Esophagus (tissue), 2 donors: Measurements from ENCODE around the gene CDH11. TPM values are rescaled to one million over a fixed set of nuclear protein-coding genes. Genes with fewer than 3 reads are reported as not detected.

ENCODE experiments used
- H3K27ac ChIP-seq, 2 donors: one replicate each; pipeline ENCODE4 v1.5.1; 2013; ENCODE audit warnings: low read depth in 2 of 2, mild to moderate bottlenecking in 2 of 2, inconsistent platforms in 1 of 2, low read length in 1 of 2, moderate library complexity in 1 of 2
- H3K27me3 ChIP-seq, 2 donors: one replicate each; pipeline ENCODE4 v1.6.1; 2013; ENCODE audit warnings: low read length in 2 of 2, control low read depth in 1 of 2, mild to moderate bottlenecking in 1 of 2; ENCODE audit not compliant: insufficient read depth in 2 of 2, control insufficient read depth in 1 of 2
- H3K36me3 ChIP-seq, 2 donors: one replicate each; pipeline ENCODE4 v1.6.1; 2013; ENCODE audit warnings: low read length in 1 of 2; ENCODE audit not compliant: control insufficient read depth in 2 of 2, insufficient read depth in 2 of 2
- H3K4me1 ChIP-seq, 2 donors: one replicate each; pipeline ENCODE4 v1.6.1; 2013; ENCODE audit warnings: low read length in 1 of 2; ENCODE audit not compliant: control insufficient read depth in 2 of 2, insufficient read depth in 2 of 2
- H3K4me3 ChIP-seq, 2 donors: one replicate each; pipeline ENCODE4 v1.5.1; 2013; ENCODE audit warnings: low read length in 2 of 2, mild to moderate bottlenecking in 2 of 2, low read depth in 1 of 2, moderate library complexity in 1 of 2
- H3K9me3 ChIP-seq, 2 donors: one replicate each; pipeline ENCODE4 v1.6.1; 2013; ENCODE audit warnings: mild to moderate bottlenecking in 2 of 2, low read depth in 1 of 2, low read length in 1 of 2, moderate library complexity in 1 of 2; ENCODE audit not compliant: control insufficient read depth in 2 of 2, insufficient read depth in 1 of 2
- WGBS, 2 donors: extraction: QIAGEN DNeasy Blood & Tissue Kit; methylation state at CpG; one replicate each; pipeline ENCODE4 v1.1.7; 2013; 5-methylcytosine and 5-hydroxymethylcytosine counted together
- polyA plus RNA-seq, 2 donors: library from polyadenylated mRNA; stranded (reverse); fragments of 200-250 nt; gene quantifications; one replicate each; pipeline ENCODE4 v1.2.3, GENCODE V29; 2013
- donor health status: healthy with polysubstance abuse.
- donor health status: Bipolar disorder and iron deficiency.

Gene CDH11
- polyA plus RNA-seq, 2 donors = 0.28 to 0.91 TPM

- H3K4me1 ChIP-seq = no peaks in the 10 kb centered on the region
- no peaks in the 10 kb centered on the region for H3K27me3 ChIP-seq
- H3K4me3 ChIP-seq = no peak overlapping the region
- no peaks in the 10 kb centered on the region for H3K36me3 ChIP-seq
- 82 to 83% methylated on average over 1 of the region's 1 CpG for WGBS, 2 donors
- no peaks in the 10 kb centered on the region for H3K9me3 ChIP-seq
- H3K27ac ChIP-seq = no peak overlapping the region
These were observed 19.5 kb downstream of the CDH11 start for GRCh38 chr16:65102326-65102725.

DNA sequence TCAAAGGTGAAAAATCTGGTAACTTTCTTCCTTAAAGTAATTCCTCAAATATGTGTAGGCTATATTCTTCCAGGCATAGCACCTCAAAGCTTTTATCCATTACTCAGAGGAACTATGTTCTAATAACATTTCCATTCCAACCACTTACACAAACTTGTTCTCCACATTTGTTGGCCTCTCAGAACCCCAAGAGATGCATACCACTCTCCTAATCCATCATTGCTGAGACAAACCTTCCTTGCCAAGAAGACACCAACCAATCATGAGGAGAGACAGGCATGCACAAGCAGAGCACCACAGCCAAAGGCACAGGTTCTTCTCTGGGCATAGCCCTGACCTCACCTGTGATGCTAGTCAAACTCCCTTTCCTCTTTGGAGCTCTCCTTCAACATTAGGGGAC lies 20.9 kb downstream of the CDH11 start:
- Histone ChIP-seq H3K36me3 (no peaks in the 10 kb centered on the region), H3K27me3 (no peaks in the 10 kb centered on the region), H3K9me3 (no peaks in the 10 kb centered on the region), H3K4me1 (no peaks in the 10 kb centered on the region), H3K27ac (no peak overlapping the region), H3K4me3 (no peak overlapping the region)

DNA sequence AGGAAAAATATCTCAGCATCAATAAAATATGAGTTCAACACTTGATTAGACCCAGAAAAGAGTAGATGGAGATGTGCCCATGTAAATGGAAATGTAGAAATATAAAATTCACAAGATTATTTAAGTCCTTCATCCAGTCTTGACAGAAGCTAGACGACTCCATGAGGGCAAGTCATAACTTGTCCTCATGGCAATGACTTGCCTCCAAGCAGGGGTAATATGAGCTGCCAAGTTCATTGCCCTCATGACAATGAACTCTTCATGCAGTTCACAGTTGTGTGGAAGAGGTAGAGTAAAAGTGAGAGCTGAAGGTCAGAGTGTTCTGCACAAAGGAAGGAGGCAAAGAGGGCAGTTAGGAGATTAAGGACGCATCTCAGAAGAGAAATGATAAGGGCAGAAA lies 22.3 kb downstream of the CDH11 start:
- Histone ChIP-seq H3K4me3 (no peak overlapping the region), H3K9me3 (no peaks in the 10 kb centered on the region), H3K27me3 (no peaks in the 10 kb centered on the region), H3K4me1 (no peaks in the 10 kb centered on the region), H3K27ac (no peak overlapping the region), H3K36me3 (no peaks in the 10 kb centered on the region)
- WGBS, 2 donors = 70% methylated on average over 2 of the region's 2 CpGs

DNA sequence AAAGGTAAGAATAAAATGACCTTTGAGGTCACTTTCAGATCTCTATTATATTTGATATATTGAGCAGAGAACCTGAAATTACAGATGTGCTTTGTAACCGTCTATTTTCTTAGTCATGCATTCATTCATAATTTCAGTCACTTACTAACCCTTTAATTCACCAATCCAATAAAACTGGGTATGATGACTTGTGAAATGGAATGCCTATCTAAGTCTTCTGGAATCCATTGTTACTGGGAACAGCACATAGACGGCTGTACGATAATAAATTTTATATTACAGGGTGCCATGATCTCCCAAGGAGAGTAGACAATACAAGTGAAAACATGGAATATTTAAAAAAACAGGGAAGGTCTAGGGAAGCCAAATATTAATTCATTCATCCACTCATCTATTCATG lies 22.9 kb downstream of the CDH11 start:
- H3K4me3 ChIP-seq = no peak overlapping the region
- H3K36me3 ChIP-seq = no peaks in the 10 kb centered on the region
- no peaks in the 10 kb centered on the region for H3K9me3 ChIP-seq
- no peaks in the 10 kb centered on the region for H3K27me3 ChIP-seq
- H3K27ac ChIP-seq = no peak overlapping the region
- no peaks in the 10 kb centered on the region for H3K4me1 ChIP-seq
- 87 to 92% methylated on average over 3 of the region's 3 CpGs for WGBS, 2 donors

DNA sequence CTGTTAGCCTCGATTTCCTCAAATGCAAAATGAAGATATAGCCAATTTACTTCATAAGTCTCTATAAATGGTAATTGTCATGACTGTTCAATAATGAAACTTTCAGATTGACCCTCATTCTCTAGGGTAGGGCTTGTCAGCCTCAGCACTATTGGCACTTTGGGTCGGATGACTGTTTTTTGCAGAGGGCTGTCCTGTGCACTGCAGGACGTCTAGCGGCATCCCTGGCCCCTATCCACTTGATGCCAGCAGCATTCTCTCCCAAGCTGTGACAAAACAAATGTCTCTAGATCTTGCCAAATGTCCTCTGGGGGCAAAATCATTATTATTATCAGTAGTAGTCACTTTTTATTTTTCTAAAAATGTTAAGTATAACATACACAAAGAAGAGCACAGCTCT lies 24.6 kb downstream of the CDH11 start:
- 79 to 81% methylated on average over 4 of the region's 4 CpGs for whole genome bisulfite sequencing, 2 donors
- H3K27ac ChIP-seq = no peak overlapping the region
- H3K4me3 ChIP-seq = no peak overlapping the region
- no peaks in the 10 kb centered on the region for H3K9me3 ChIP-seq
- no peaks in the 10 kb centered on the region for H3K36me3 ChIP-seq
- H3K4me1 ChIP-seq = no peaks in the 10 kb centered on the region
- no peaks in the 10 kb centered on the region for H3K27me3 ChIP-seq

DNA sequence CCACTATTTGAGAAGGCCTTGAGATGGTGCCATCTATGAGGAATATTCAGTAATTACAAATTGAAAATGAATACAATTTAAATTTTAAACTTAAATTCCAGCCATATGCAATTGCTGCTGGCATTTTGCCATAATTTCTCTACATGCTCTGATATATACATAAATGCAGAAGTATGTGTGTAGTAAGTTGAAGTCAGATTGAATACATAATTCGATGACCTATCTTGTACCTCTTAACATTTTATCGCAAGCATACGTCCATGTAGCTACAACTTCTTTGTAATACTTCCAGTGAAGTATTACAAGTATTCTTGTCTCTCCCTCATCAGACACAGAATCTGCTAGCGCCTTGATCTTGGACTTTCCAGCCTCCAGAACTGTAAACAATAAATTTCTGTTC lies 26.0 kb downstream of the CDH11 start:
- H3K27ac ChIP-seq = no peak overlapping the region
- H3K4me3 ChIP-seq = no peak overlapping the region
- H3K4me1 ChIP-seq = no peaks in the 10 kb centered on the region
- no peaks in the 10 kb centered on the region for H3K36me3 ChIP-seq
- H3K9me3 ChIP-seq = no peaks in the 10 kb centered on the region
- H3K27me3 ChIP-seq = no peaks in the 10 kb centered on the region
- WGBS, 2 donors = 71 to 72% methylated on average over 4 of the region's 4 CpGs

- Histone ChIP-seq H3K36me3 (no peaks in the 10 kb centered on the region), H3K9me3 (no peaks in the 10 kb centered on the region), H3K27me3 (no peaks in the 10 kb centered on the region), H3K27ac (no peak overlapping the region), H3K4me3 (no peak overlapping the region), H3K4me1 (no peaks in the 10 kb centered on the region)
- WGBS, 2 donors = 93 to 94% methylated on average over 2 of the region's 2 CpGs
These were observed 26.7 kb downstream of the CDH11 start for GRCh38 chr16:65095090-65095728.

DNA sequence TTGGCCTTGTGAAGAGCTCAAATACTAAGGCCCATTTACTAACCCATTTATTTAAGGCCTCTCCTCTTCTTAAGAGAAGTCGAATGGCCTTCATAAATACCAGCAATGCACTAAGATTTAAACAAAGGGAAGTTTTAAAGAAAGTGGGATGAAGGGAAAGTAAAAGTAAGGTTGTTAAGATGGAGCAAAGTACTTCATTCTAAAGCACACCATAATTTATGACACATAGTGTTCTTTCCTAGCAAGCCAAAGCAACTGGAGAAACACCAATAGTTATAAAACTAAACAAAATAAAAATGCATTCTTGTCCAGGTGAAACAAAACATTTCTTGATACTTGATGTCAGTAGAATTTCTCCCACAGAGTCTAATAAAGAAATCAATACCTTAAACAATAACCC lies 27.9 kb downstream of the CDH11 start:
- no peaks in the 10 kb centered on the region for H3K27me3 ChIP-seq
- H3K4me3 ChIP-seq = no peak overlapping the region
- 69 to 85% methylated on average over 1 of the region's 1 CpG for WGBS, 2 donors
- no peak overlapping the region for H3K27ac ChIP-seq
- no peaks in the 10 kb centered on the region for H3K9me3 ChIP-seq
- H3K4me1 ChIP-seq = no peaks in the 10 kb centered on the region
- H3K36me3 ChIP-seq = no peaks in the 10 kb centered on the region

DNA sequence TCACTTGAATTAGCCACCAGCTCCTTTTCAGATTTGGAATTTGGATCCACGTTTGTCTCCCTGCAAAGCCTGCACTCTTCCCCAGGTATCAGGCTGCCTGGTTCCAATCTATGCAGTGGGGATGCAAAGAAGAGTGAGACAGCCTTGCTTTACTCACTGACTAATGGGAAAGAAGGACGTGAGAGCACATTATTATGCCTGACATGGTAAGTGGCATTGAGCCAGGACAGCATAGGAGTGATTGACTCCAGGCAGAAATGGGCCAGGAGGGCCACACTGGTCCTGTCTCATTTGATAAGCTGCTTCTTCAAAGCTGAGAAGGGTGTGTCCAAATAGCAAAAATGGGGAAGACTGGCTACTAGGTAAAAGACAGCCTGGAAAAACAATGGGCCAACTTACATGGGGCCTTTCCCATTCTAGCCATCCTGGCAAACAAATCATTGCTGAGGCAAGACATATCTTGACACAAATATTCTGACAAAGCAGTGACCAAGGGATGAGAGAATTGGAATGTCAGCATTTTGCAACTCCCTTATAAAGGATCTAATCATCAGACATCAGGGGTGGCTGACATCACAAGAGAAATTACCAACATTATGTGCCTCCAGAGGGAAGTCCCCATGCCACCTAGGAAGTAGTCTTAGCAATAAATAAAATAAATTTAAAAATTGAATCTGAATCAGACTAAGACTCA lies 38.6 kb downstream of the CDH11 start:
- 35 to 43% methylated on average over 2 of the region's 2 CpGs for WGBS, 2 donors
- Histone ChIP-seq H3K36me3 (no peaks in the 10 kb centered on the region), H3K27ac (no peak overlapping the region)

GRCh38 chr16:65079549-65079948 lies 42.3 kb downstream of the CDH11 start:
- H3K36me3 ChIP-seq = no peaks in the 10 kb centered on the region
- H3K27ac ChIP-seq = no peak overlapping the region
- no peaks in the 10 kb centered on the region for H3K27me3 ChIP-seq
- no peak overlapping the region for H3K4me3 ChIP-seq
- H3K9me3 ChIP-seq = no peaks in the 10 kb centered on the region
- 88% methylated on average over 2 of the region's 2 CpGs for WGBS, 2 donors
- H3K4me1 ChIP-seq = no peaks in the 10 kb centered on the region

More for the DNA sequence above, 38.6 kb downstream of the CDH11 start:
- Histone ChIP-seq H3K27me3 (no peaks in the 10 kb centered on the region), H3K4me1 (no peaks in the 10 kb centered on the region), H3K4me3 (no peak overlapping the region), H3K9me3 (no peaks in the 10 kb centered on the region)
